Mucosa of rectum (tissue), 2 donors: ENCODE results near the gene FES.
A peak's percentile ranks its signal among the peaks of the same experiment; 100 is the strongest.

Experiments
- H3K27ac ChIP-seq, 2 donors: one replicate each; pipeline ENCODE4 v1.7.0; 2013; ENCODE audit warnings: inconsistent platforms in 2 of 2, low read depth in 2 of 2, low read length in 2 of 2
- H3K27me3 ChIP-seq, 2 donors: one replicate each; pipeline ENCODE4 v1.7.0; 2013; ENCODE audit warnings: low read length in 2 of 2; ENCODE audit not compliant: control insufficient read depth in 2 of 2, insufficient read depth in 2 of 2
- H3K36me3 ChIP-seq, 2 donors: one replicate each; pipeline ENCODE4 v1.7.0; 2013; ENCODE audit warnings: low read length in 2 of 2; ENCODE audit not compliant: control insufficient read depth in 2 of 2, insufficient read depth in 2 of 2
- H3K4me1 ChIP-seq, 2 donors: one replicate each; pipeline ENCODE4 v1.7.0; 2013; ENCODE audit warnings: low read length in 2 of 2, mild to moderate bottlenecking in 1 of 2; ENCODE audit not compliant: control insufficient read depth in 2 of 2, insufficient read depth in 2 of 2
- H3K4me3 ChIP-seq, 2 donors: one replicate each; pipeline ENCODE4 v1.7.0; 2013; ENCODE audit warnings: low read length in 2 of 2
- H3K9ac ChIP-seq, 2 donors: one replicate each; pipeline ENCODE4 v1.7.0; 2013; ENCODE audit warnings: low read length in 2 of 2, low read depth in 1 of 2, mild to moderate bottlenecking in 1 of 2
- H3K9me3 ChIP-seq, 2 donors: one replicate each; pipeline ENCODE4 v1.7.0; 2013; ENCODE audit warnings: low read length in 2 of 2; ENCODE audit not compliant: control insufficient read depth in 2 of 2
- donor health status: healthy.
- donor health status: Normal muscosa, but diverticular disease.

Gene FES

DNA sequence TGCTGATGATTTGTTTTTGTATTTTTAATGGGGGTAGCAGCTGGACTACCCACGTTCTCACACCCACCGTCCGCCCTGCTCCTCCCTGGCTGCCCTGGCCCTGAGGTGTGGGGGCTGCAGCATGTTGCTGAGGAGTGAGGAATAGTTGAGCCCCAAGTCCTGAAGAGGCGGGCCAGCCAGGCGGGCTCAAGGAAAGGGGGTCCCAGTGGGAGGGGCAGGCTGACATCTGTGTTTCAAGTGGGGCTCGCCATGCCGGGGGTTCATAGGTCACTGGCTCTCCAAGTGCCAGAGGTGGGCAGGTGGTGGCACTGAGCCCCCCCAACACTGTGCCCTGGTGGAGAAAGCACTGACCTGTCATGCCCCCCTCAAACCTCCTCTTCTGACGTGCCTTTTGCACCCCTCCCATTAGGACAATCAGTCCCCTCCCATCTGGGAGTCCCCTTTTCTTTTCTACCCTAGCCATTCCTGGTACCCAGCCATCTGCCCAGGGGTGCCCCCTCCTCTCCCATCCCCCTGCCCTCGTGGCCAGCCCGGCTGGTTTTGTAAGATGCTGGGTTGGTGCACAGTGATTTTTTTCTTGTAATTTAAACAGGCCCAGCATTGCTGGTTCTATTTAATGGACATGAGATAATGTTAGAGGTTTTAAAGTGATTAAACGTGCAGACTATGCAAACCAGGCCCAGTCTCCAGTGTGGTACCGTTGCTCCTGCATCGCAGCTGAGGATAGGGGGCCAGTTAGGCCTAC lies 1.4 kb upstream of the FES start:
- Histone ChIP-seq H3K36me3 (peaks cover 14 to 34% of the 10 kb centered on the region in 2 donors), H3K9me3 (no peaks in the 10 kb centered on the region), H3K9ac (peak overlapping the region in 1 of 2 donors; percentile 80), H3K4me3 (no peak overlapping the region), H3K4me1 (peaks cover 17 to 21% of the 10 kb centered on the region in 2 donors), H3K27me3 (no peaks in the 10 kb centered on the region), H3K27ac (peak overlapping the region; percentile 81 to 88)

DNA sequence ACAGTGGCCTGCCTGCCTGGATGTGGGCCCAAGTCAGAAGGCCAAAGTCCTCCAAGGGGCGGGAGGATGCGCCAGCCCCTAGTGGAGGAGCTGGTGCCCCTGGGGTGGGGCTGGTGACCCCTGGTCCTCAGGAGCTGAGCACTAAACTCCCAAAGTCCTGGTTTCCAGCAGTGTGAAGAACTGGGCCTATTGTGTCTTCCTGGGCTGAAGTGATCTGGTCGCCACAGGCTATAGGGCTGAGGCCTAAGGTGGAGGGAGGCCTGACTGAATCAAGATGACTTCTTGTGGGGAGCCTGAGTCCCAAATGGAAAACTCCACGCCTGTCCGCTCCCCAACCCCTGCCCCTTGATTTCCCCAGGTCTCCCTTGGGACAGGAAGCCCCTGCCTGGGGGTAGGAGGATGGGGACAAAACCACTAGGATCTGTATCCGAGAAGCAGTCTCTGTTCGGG lies 753 bp upstream of the FES start:
- Histone ChIP-seq H3K27ac (peak overlapping the region; percentile 81 to 88), H3K36me3 (peaks cover 12 to 28% of the 10 kb centered on the region in 2 donors), H3K9ac (peak overlapping the region; percentile 20 to 80), H3K4me1 (peaks cover 17 to 21% of the 10 kb centered on the region in 2 donors), H3K9me3 (no peaks in the 10 kb centered on the region), H3K27me3 (no peaks in the 10 kb centered on the region), H3K4me3 (peak overlapping the region; percentile 66 to 71)

DNA sequence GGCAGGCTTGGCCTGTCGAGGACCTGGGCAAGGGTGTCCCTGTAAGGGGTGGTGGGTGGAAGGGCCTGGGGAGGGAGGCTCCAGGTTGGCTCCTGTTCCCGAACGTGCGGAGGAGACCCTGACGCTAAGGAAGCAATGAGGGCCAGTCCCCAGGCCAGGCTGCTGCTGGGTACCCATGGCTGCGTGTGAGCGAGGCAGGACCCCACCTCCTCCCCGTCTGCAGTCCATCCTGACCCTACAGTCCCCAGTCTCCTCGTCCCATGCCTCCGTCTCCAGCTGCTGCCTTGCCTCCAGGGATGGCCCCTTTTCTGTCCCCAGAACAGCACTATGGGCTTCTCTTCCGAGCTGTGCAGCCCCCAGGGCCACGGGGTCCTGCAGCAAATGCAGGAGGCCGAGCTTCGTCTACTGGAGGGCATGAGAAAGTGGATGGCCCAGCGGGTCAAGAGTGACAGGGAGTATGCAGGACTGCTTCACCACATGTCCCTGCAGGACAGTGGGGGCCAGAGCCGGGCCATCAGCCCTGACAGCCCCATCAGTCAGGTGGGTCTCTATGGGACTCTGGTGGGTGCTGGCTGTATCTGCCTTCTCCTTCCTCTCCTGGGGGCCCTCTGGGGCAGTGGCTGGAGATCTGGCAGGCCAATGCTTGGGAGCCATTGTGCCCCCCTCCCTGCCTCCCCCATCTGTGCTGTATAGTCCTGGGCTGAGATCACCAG lies 571 bp downstream of the FES start:
- Histone ChIP-seq H3K27me3 (no peaks in the 10 kb centered on the region), H3K9me3 (no peaks in the 10 kb centered on the region), H3K4me3 (peak overlapping the region; percentile 66 to 71), H3K36me3 (peaks cover 15 to 22% of the 10 kb centered on the region in 2 donors), H3K4me1 (peaks cover 17 to 21% of the 10 kb centered on the region in 2 donors), H3K27ac (peak overlapping the region; percentile 81 to 88), H3K9ac (peak overlapping the region; percentile 63 to 80)

DNA sequence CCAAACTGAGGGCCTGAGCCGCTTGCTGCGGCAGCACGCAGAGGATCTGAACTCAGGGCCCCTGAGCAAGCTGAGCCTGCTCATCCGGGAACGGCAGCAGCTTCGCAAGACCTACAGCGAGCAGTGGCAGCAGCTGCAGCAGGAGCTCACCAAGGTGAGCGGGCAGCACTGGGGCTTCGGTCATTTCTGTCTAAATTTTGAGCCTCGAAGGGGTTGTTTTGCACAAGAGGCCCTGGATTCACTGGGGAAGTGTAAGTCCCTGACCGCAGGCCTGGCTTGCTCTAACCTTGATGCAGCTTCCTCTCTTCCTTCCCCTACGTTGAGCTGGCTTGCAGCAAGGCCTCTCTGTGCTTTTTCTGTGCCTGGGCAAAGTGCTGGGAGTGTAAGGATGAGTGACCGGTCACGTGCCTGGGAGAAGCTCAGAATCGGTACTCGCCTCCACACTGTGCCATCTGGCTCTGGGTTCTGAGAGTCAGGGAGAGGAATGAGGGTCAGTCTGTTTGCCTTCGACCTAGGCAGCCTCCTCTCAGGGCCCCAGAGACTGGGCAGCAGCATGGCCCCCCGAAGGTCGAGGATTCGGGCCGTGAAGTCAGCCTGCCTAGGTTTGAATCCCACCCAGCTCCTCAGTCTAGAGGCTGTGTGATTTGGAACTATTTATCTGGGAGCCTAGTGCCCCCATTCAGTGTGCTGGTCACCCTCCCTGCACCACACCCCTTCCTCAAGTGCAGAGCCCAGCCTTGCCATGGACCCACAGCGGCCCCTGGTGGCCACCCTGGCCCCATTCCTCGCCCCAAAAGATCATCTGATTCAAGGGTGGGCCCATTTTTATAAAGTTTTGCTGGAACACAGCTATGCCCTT lies 1.4 kb downstream of the FES start:
- peaks cover 17 to 21% of the 10 kb centered on the region in 2 donors for H3K4me1 ChIP-seq

DNA sequence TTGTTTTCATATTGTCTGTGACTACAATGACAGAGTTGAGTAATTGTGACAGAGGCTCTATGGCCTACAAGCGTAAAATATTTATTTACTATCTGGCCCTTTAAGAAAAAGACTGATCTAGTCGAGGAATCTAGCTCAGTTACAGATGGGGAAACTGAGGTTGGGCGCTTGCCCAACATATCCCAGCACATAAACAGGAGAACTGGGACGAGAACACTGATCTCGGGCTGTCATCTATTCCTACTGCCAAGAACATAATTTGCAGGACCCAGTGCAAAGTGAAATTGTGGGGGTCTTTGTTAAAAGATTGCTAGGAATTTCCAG lies 1.9 kb downstream of the FES start:
- peak overlapping the region in 1 of 2 donors; percentile 13 for H3K4me3 ChIP-seq
- H3K9me3 ChIP-seq: no peaks in the 10 kb centered on the region
- H3K27ac ChIP-seq: no peak overlapping the region
- H3K27me3 ChIP-seq: no peaks in the 10 kb centered on the region
- H3K4me1 ChIP-seq: peaks cover 17 to 21% of the 10 kb centered on the region in 2 donors
- H3K9ac ChIP-seq: no peak overlapping the region
- H3K36me3 ChIP-seq: peaks cover 9 to 16% of the 10 kb centered on the region in 2 donors

More for the DNA sequence above, 1.4 kb downstream of the FES start:
- H3K27ac ChIP-seq: peak overlapping the region; percentile 81 to 88
- H3K27me3 ChIP-seq: no peaks in the 10 kb centered on the region
- peak overlapping the region; percentile 66 to 71 for H3K4me3 ChIP-seq
- no peaks in the 10 kb centered on the region for H3K9me3 ChIP-seq
- H3K9ac ChIP-seq: peak overlapping the region; percentile 6 to 52
- H3K36me3 ChIP-seq: peaks cover 8 to 17% of the 10 kb centered on the region in 2 donors

DNA sequence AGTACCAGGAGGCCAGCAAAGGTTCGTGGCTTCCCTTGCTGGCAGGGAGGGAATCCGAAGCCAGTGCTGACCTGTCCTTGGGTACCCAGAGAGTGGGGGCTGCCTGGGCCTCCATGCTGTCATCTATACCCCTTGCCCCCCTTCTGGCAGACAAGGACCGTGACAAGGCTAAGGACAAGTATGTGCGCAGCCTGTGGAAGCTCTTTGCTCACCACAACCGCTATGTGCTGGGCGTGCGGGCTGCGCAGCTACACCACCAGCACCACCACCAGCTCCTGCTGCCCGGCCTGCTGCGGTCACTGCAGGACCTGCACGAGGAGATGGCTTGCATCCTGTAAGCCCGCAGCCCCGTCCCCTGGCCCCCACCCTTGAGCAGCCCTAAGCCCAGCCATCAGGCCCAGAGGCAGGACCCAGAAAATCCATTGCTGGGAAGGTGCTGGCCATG lies 2.8 kb downstream of the FES start:
- no peak overlapping the region for H3K4me3 ChIP-seq
- H3K27ac ChIP-seq: no peak overlapping the region
- peaks cover 15 to 21% of the 10 kb centered on the region in 2 donors for H3K36me3 ChIP-seq
- H3K4me1 ChIP-seq: peaks cover 17 to 21% of the 10 kb centered on the region in 2 donors
- no peaks in the 10 kb centered on the region for H3K27me3 ChIP-seq
- no peaks in the 10 kb centered on the region for H3K9me3 ChIP-seq
- H3K9ac ChIP-seq: no peak overlapping the region

DNA sequence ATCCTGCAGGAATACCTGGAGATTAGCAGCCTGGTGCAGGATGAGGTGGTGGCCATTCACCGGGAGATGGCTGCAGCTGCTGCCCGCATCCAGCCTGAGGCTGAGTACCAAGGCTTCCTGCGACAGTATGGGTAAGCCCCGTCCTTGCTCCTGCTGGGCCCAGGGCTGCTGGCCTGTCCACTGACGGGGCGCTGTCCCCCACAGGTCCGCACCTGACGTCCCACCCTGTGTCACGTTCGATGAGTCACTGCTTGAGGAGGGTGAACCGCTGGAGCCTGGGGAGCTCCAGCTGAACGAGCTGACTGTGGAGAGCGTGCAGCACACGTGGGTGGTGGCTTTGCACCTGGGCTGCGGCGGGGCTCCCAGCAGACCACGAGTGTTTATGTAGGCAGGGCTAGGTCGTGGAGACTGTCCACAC lies 5.0 kb downstream of the FES start:
- no peak overlapping the region for H3K4me3 ChIP-seq
- peaks cover 21 to 31% of the 10 kb centered on the region in 2 donors for H3K36me3 ChIP-seq

DNA sequence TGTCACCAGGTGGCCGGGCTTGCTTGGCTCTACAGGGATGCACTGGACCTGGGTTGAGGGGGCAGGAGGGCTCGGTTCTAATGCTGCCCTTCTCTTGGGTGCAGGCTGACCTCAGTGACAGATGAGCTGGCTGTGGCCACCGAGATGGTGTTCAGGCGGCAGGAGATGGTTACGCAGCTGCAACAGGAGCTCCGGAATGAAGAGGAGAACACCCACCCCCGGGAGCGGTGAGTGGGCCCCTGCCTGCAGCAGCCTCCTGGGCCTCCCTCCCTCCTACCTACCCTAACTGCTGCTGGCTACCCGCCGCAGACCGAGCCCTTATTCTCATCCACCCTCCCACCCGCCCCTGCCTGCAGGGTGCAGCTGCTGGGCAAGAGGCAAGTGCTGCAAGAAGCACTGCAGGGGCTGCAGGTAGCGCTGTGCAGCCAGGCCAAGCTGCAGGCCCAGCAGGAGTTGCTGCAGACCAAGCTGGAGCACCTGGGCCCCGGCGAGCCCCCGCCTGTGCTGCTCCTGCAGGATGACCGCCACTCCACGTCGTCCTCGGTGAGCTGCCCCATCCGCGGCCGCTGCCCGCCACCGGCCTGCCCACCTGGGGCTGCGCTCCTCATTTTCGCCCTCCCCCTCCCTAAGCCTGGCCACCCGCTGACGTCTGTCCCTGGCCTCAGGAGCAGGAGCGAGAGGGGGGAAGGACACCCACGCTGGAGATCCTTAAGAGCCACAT lies 5.6 kb downstream of the FES start:
- peaks cover 21 to 31% of the 10 kb centered on the region in 2 donors for H3K36me3 ChIP-seq

More for the DNA sequence above, 5.0 kb downstream of the FES start:
- Histone ChIP-seq H3K27ac (no peak overlapping the region), H3K9ac (no peak overlapping the region), H3K9me3 (no peaks in the 10 kb centered on the region), H3K4me1 (peaks cover 8 to 12% of the 10 kb centered on the region in 2 donors), H3K27me3 (no peaks in the 10 kb centered on the region)

DNA sequence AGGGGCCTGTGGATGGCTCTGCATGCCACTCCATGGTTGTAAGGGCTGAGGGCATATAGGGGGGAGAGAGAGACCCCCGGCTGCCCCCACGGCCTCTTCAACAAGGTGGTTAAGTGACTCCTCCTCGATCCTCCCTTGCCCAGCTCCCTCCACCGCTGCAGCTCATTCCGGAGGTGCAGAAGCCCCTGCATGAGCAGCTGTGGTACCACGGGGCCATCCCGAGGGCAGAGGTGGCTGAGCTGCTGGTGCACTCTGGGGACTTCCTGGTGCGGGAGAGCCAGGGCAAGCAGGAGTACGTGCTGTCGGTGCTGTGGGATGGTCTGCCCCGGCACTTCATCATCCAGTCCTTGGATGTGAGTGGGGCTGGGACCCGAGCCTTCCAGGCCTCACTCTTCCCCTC lies 6.5 kb downstream of the FES start:
- no peak overlapping the region for H3K4me3 ChIP-seq
- no peak overlapping the region for H3K9ac ChIP-seq
- peaks cover 1 to 2% of the 10 kb centered on the region in 2 donors for H3K4me1 ChIP-seq
- H3K27me3 ChIP-seq: no peaks in the 10 kb centered on the region
- peaks cover 29 to 40% of the 10 kb centered on the region in 2 donors for H3K36me3 ChIP-seq
- H3K9me3 ChIP-seq: no peaks in the 10 kb centered on the region
- H3K27ac ChIP-seq: no peak overlapping the region

More for the DNA sequence above, 5.6 kb downstream of the FES start:
- Histone ChIP-seq H3K4me3 (no peak overlapping the region), H3K4me1 (peaks cover 3 to 9% of the 10 kb centered on the region in 2 donors), H3K27ac (no peak overlapping the region), H3K9ac (no peak overlapping the region), H3K9me3 (no peaks in the 10 kb centered on the region), H3K27me3 (no peaks in the 10 kb centered on the region)
